H1 (cell line): Measurements from ENCODE around the gene BBS12. TPM values are rescaled to one million over a fixed set of nuclear protein-coding genes. Genes with fewer than 3 reads are reported as not detected.

ENCODE experiments used
- CTCF ChIA-PET: fragments of 300-600 bp; sonication (Branson Sonifier 250); formaldehyde crosslinking; loops from one replicate; lab custom pipeline; 2021; ENCODE audit not compliant: partially characterized antibody; lab: Charles Lee
- POLR2A ChIA-PET: fragments of 300-600 bp; sonication (Branson Sonifier 250); formaldehyde crosslinking; loops from one replicate; lab custom pipeline; 2021; ENCODE audit warnings: inconsistent platforms; ENCODE audit not compliant: partially characterized antibody; lab: Charles Lee
- DNase-seq, 2 experiments: peaks; one replicate each; pipeline versions ENCODE4 v3.0.0 to v3.0.0-alpha.2; 2010 to 2022; ENCODE audit warnings: low spot score in 2 of 2, low read depth in 1 of 2, mixed read lengths in 1 of 2
- FAIRE-seq: peaks from 2 replicates; lab custom pipeline; 2011; peaks lifted over from hg19 to GRCh38; lab: Jason Lieb, UNC
- H2AFZ ChIP-seq: 2 replicates; pipeline ENCODE4 v1.8.1; 2012; ENCODE audit warnings: low read length, inconsistent platforms
- H2AK5ac ChIP-seq: 2 replicates; pipeline ENCODE4 v1.6.1; 2013; ENCODE audit warnings: low read depth, low read length
- H2BK120ac ChIP-seq: replicated peaks from 2 replicates; pipeline ENCODE3; 2013; ENCODE audit warnings: low read depth, low read length, inconsistent platforms
- H2BK12ac ChIP-seq: 2 replicates; pipeline ENCODE4 v1.6.1; 2013; ENCODE audit warnings: low read depth, low read length
- H2BK15ac ChIP-seq: 2 replicates; pipeline ENCODE4 v1.6.1; 2013; ENCODE audit warnings: low read length
- H2BK20ac ChIP-seq: 2 replicates; pipeline ENCODE4 v1.6.1; 2013; ENCODE audit warnings: low read length
- H2BK5ac ChIP-seq: 2 replicates; pipeline ENCODE4 v1.6.1; 2013; ENCODE audit warnings: low read depth, low read length
- H3K14ac ChIP-seq: 2 replicates; pipeline ENCODE4 v1.6.1; 2013; ENCODE audit warnings: inconsistent platforms; ENCODE audit not compliant: insufficient read length
- H3K18ac ChIP-seq: 2 replicates; pipeline ENCODE4 v1.6.1; 2013; ENCODE audit warnings: low read length; ENCODE audit errors: extremely low read depth
- H3K23ac ChIP-seq: 2 replicates; pipeline ENCODE4 v1.6.1; 2013; ENCODE audit warnings: inconsistent platforms; ENCODE audit not compliant: insufficient read length
- H3K23me2 ChIP-seq: 2 replicates; pipeline ENCODE4 v1.6.1; 2013; ENCODE audit warnings: low read depth, low read length
- H3K27ac ChIP-seq: 2 replicates; pipeline ENCODE4 v1.6.1; 2011; ENCODE audit warnings: low read depth, low read length, inconsistent platforms
- H3K27me3 ChIP-seq, 4 experiments: replicated peaks in 1 of 4; 1 replicate in 1 of 4; 2 replicates in 3 of 4; pipeline versions ENCODE4 v1.6.1 to v1.8.1; 2011 to 2013; ENCODE audit warnings: low read length in 3 of 4, mild to moderate bottlenecking in 3 of 4, inconsistent platforms in 2 of 4, mixed read lengths in 2 of 4, moderate library complexity in 1 of 4; ENCODE audit not compliant: control insufficient read depth in 3 of 4, insufficient read depth in 3 of 4; ENCODE audit errors: extremely low read depth in 1 of 4
- H3K36me3 ChIP-seq, 4 experiments: 2 replicates each; pipeline versions ENCODE4 v1.6.1 to v1.8.1; 2011 to 2013; ENCODE audit warnings: mild to moderate bottlenecking in 4 of 4, low read length in 3 of 4, moderate library complexity in 2 of 4, control low read depth in 1 of 4, inconsistent platforms in 1 of 4; ENCODE audit not compliant: insufficient read depth in 4 of 4, control insufficient read depth in 2 of 4
- H3K4ac ChIP-seq: replicated peaks from 2 replicates; pipeline ENCODE3; 2013; ENCODE audit warnings: low read length, low read depth, mixed read lengths, inconsistent platforms; ENCODE audit not compliant: insufficient read length
- H3K4me1 ChIP-seq, 4 experiments: replicated peaks in 1 of 4; 1 replicate in 1 of 4; 2 replicates in 3 of 4; pipeline versions ENCODE4 v1.6.1 to v1.8.1; 2011 to 2013; ENCODE audit warnings: low read length in 3 of 4, inconsistent platforms in 2 of 4, mixed read lengths in 1 of 4; ENCODE audit not compliant: insufficient read depth in 4 of 4, control insufficient read depth in 3 of 4
- H3K4me2 ChIP-seq, 2 experiments: 2 replicates each; pipeline versions ENCODE4 v1.6.1 to v1.8.1; 2011 to 2013; ENCODE audit warnings: low read depth in 2 of 2, low read length in 2 of 2, control low read depth in 1 of 2, inconsistent platforms in 1 of 2, mild to moderate bottlenecking in 1 of 2; ENCODE audit not compliant: insufficient read depth in 1 of 2
- H3K4me3 ChIP-seq, 4 experiments: fragments of 200-600, 300-600 bp in 1 of 4; sonication (generic), shearing (Covaris generic), sonication (Bioruptor Twin) in 1 of 4; 2 replicates each; pipeline versions ENCODE4 v1.5.1 to v1.8.1; 2011 to 2016; ENCODE audit warnings: low read length in 4 of 4, low read depth in 3 of 4, control low read depth in 2 of 4, inconsistent platforms in 2 of 4, mild to moderate bottlenecking in 2 of 4, mixed read lengths in 1 of 4, moderate library complexity in 1 of 4; ENCODE audit not compliant: insufficient read depth in 2 of 4; ENCODE audit errors: extremely low read depth in 1 of 4
- H3K56ac ChIP-seq: replicated peaks from 2 replicates; pipeline ENCODE3; 2013; ENCODE audit warnings: low read depth, mild to moderate bottlenecking, mixed read lengths, low read length, inconsistent platforms; ENCODE audit not compliant: insufficient read length
- H3K79me1 ChIP-seq: 2 replicates; pipeline ENCODE4 v1.6.1; 2013; ENCODE audit warnings: low read depth, low read length, control low read depth
- H3K79me2 ChIP-seq, 2 experiments: 2 replicates each; pipeline versions ENCODE4 v1.6.1 to v1.8.1; 2012 to 2013; ENCODE audit warnings: low read length in 2 of 2, mild to moderate bottlenecking in 2 of 2, inconsistent platforms in 1 of 2; ENCODE audit not compliant: insufficient read depth in 2 of 2, control insufficient read depth in 1 of 2
- H3K9ac ChIP-seq, 4 experiments: replicated peaks in 1 of 4; 1 replicate in 1 of 4; 2 replicates in 3 of 4; pipeline versions ENCODE4 v1.6.1 to v1.8.1; 2011 to 2013; ENCODE audit warnings: low read depth in 3 of 4, low read length in 3 of 4, control low read depth in 2 of 4, mild to moderate bottlenecking in 2 of 4, moderate library complexity in 2 of 4, inconsistent platforms in 1 of 4; ENCODE audit errors: extremely low read depth in 1 of 4
- H3K9me3 ChIP-seq, 2 experiments: 2 replicates each; pipeline versions ENCODE4 v1.6.1 to v1.8.1; 2012 to 2013; ENCODE audit warnings: mild to moderate bottlenecking in 2 of 2, moderate library complexity in 2 of 2, control low read depth in 1 of 2, inconsistent platforms in 1 of 2, low read depth in 1 of 2, low read length in 1 of 2, mixed read lengths in 1 of 2; ENCODE audit not compliant: insufficient read depth in 2 of 2
- H4K20me1 ChIP-seq, 2 experiments: replicated peaks in 1 of 2; 2 replicates each; pipeline versions ENCODE3 to v1.8.1; 2011 to 2013; ENCODE audit warnings: inconsistent platforms in 2 of 2, low read length in 2 of 2, mild to moderate bottlenecking in 1 of 2; ENCODE audit not compliant: insufficient read depth in 2 of 2, control insufficient read depth in 1 of 2
- H4K5ac ChIP-seq: 2 replicates; pipeline ENCODE4 v1.6.1; 2013; ENCODE audit warnings: low read length, low read depth, mixed read lengths, inconsistent platforms; ENCODE audit not compliant: insufficient read length
- H4K8ac ChIP-seq: 2 replicates; pipeline ENCODE4 v1.8.0; 2013; ENCODE audit warnings: mild to moderate bottlenecking, moderate library complexity, low read length, inconsistent platforms; ENCODE audit not compliant: insufficient read depth; ENCODE audit errors: extremely low read depth
- H4K91ac ChIP-seq: replicated peaks from 2 replicates; pipeline ENCODE3; 2013; ENCODE audit warnings: low read length, mixed read lengths, inconsistent platforms; ENCODE audit not compliant: insufficient read length
- EGR1 ChIP-seq: IDR thresholded peaks from 2 replicates; pipeline ENCODE4 v1.6.1; 2011; ENCODE audit warnings: low read depth, low read length, borderline replicate concordance
- FOSL1 ChIP-seq: IDR thresholded peaks from 2 replicates; pipeline ENCODE4 v1.6.1; 2011; ENCODE audit warnings: mild to moderate bottlenecking, low read depth, low read length, moderate library complexity; ENCODE audit not compliant: insufficient read depth
- RAD21 ChIP-seq, 2 experiments: IDR thresholded peaks in 1 of 2; conservative IDR thresholded peaks in 1 of 2; 2 replicates each; pipeline ENCODE4 v1.6.1; 2011; ENCODE audit warnings: low read depth in 2 of 2, low read length in 2 of 2, improper control_type of control experiment in 1 of 2, inconsistent platforms in 1 of 2, mild to moderate bottlenecking in 1 of 2, moderate library complexity in 1 of 2
- RXRA ChIP-seq: IDR thresholded peaks from 2 replicates; pipeline ENCODE4 v1.6.1; 2011; ENCODE audit warnings: low read depth, mild to moderate bottlenecking, low read length, moderate library complexity; ENCODE audit not compliant: insufficient read depth
- SRF ChIP-seq: IDR thresholded peaks from 2 replicates; pipeline ENCODE4 v1.6.1; 2011; ENCODE audit warnings: mild to moderate bottlenecking, low read depth, low read length, moderate library complexity
- ZNF274 ChIP-seq: IDR thresholded peaks from 2 replicates; pipeline ENCODE4 v1.7.0; 2012; ENCODE audit warnings: low read length, borderline replicate concordance; ENCODE audit errors: extremely low read depth
- WGBS, 2 experiments: shearing (Covaris generic) in 1 of 2; methylation state at CpG; one replicate each; pipeline versions ENCODE4 v1.1.6 to v1.1.7; 2013 to 2015; ENCODE audit warnings: low lambda C conversion rate in 2 of 2, mixed read lengths in 2 of 2, inconsistent platforms in 1 of 2, low coverage in 1 of 2, missing lambda C conversion rate in 1 of 2; ENCODE audit not compliant: insufficient replicate concordance in 2 of 2, insufficient coverage in 1 of 2, insufficient read length in 1 of 2; ENCODE audit errors: extremely low coverage in 1 of 2, missing lambda C conversion rate in 1 of 2; 5-methylcytosine and 5-hydroxymethylcytosine counted together
- polyA plus RNA-seq, 7 experiments: library from polyadenylated mRNA; depleted of rRNA in 3 of 7; stranded (reverse) in 5 of 7; unstranded in 2 of 7; fragments of >200 nt in 5 of 7; fragments of 200-250 nt in 2 of 7; gene quantifications; 1 replicate in 5 of 7; 2 replicates in 1 of 7; 4 replicates in 1 of 7; pipeline versions ENCODE4 v1.2.1 to v1.2.3, GENCODE V29; 2011 to 2013; ENCODE audit warnings: missing spikeins in 2 of 7, mixed read lengths in 2 of 7
- total RNA-seq: library from RNA; stranded (reverse); fragmentation: NEBNext Ultra II Directional; extraction: Animal tissue kit (Norgen Biotek cat#: 25700); gene quantifications from 2 replicates; pipeline ENCODE4 v1.2.1, GENCODE V29; 2021

BBS12 gene
- total and polyA plus RNA-seq, 2 of the 8 experiments (the other 6 are each of a cell fraction or from before 2014, with no cell fraction given) = 0.88 to 2.6 TPM

GRCh38 chr4:122716825-122717448 is 15.6 kb upstream of the BBS12 start:
- H3K23ac ChIP-seq = no peak overlapping the region
- no peak overlapping the region for H2BK20ac ChIP-seq
- H2AFZ ChIP-seq = no peak overlapping the region
- no peaks in the 10 kb centered on the region for H3K79me1 ChIP-seq
- no peak overlapping the region for H3K27ac ChIP-seq
- H4K91ac ChIP-seq = no peak overlapping the region
- H3K36me3 ChIP-seq = no peaks in the 10 kb centered on the region
- FAIRE-seq (peak; percentile 98), DNase-seq (peak in 1 of 2 experiments; percentile 69)
- no peaks in the 10 kb centered on the region for H3K79me2 ChIP-seq
- CTCF ChIA-PET = interaction anchor here (0.6 to 5.7 kb wide), 44 partner anchors 9 to 831 kb away, joined by 3 to 47 read pairs (median 4); partner anchors contain the start of genes BBS12 and NUDT6
- no peaks in the 10 kb centered on the region for H3K23me2 ChIP-seq
- H3K4me3 ChIP-seq = no peak overlapping the region
- H3K4me1 ChIP-seq = no peaks in the 10 kb centered on the region
- H4K8ac ChIP-seq = no peak overlapping the region
- 45% methylated on average over 4 of the region's 4 CpGs; no CpG with 5 or more reads in 1 of the 2 experiments for WGBS, 2 experiments
- no peak overlapping the region for H2BK12ac ChIP-seq
- no peak overlapping the region for H3K4ac ChIP-seq
- H4K20me1 ChIP-seq = no peaks in the 10 kb centered on the region
- H2AK5ac ChIP-seq = no peak overlapping the region
- H3K14ac ChIP-seq = no peak overlapping the region
- no peak overlapping the region for H3K4me2 ChIP-seq
- POLR2A ChIA-PET = interaction anchor here (1.0 kb wide), 1 partner anchor 16 kb away, joined by 4 read pairs; no protein-coding TSS in a partner anchor
- no peaks in the 10 kb centered on the region for H3K27me3 ChIP-seq
- no peak overlapping the region for H3K9ac ChIP-seq
- no peak overlapping the region for H3K56ac ChIP-seq
- no peak overlapping the region for H2BK15ac ChIP-seq
- H2BK120ac ChIP-seq = no peak overlapping the region
- no peak overlapping the region for H4K5ac ChIP-seq
- H2BK5ac ChIP-seq = no peak overlapping the region
- H3K18ac ChIP-seq = no peak overlapping the region
- H3K9me3 ChIP-seq = no peaks in the 10 kb centered on the region
- no peak for TF ChIP-seq RXRA
- peak; percentile 84 for TF ChIP-seq RAD21 (IDR thresholded peaks at IDR 0.05 in 1 of 2, conservative IDR thresholded peaks at IDR 0.05 in 1 of 2; ENCODE audit: low read depth in 2 of 2, low read length in 2 of 2)
- TF ChIP-seq ZNF274 = no peak
- no peak for TF ChIP-seq SRF
- TF ChIP-seq EGR1 = no peak
- TF ChIP-seq FOSL1 = no peak
